Breast epithelium (tissue), 4 donors: ENCODE data around the gene EIF3C. TPM values are rescaled to one million over a fixed set of nuclear protein-coding genes. Genes with fewer than 3 reads are reported as not detected.
"Not testable (repeated sequence)": the region's sequence is repeated elsewhere in the genome, so short reads cannot be mapped to it uniquely, and the experiment has no call there.

Experiments used
- DNase-seq, 2 donors: peaks; one replicate each; pipeline ENCODE4 v3.0.0-alpha.2; 2019; ENCODE audit warnings: low spot score in 2 of 2
- H3K27ac ChIP-seq, 2 donors: fragments of 200-600 bp; sonication (generic) in 1 of 2; one replicate each; pipeline ENCODE4 v1.5.1; 2016 to 2019; ENCODE audit warnings: mild to moderate bottlenecking in 1 of 2
- H3K27me3 ChIP-seq, 2 donors: fragments of 200-600 bp; sonication (generic) in 1 of 2; one replicate each; pipeline versions ENCODE4 v1.5.1 to v1.6.0; 2017 to 2019; ENCODE audit warnings: control low read depth in 1 of 2, mild to moderate bottlenecking in 1 of 2
- H3K36me3 ChIP-seq: fragments of 200-600 bp; one replicate; pipeline ENCODE4 v1.5.1; 2019
- H3K4me1 ChIP-seq, 2 donors: fragments of 200-600 bp; sonication (generic); one replicate each; pipeline ENCODE4 v1.5.1; 2016 to 2019; ENCODE audit warnings: control low read depth in 1 of 2
- H3K4me3 ChIP-seq, 3 donors: fragments of 200-600 bp; sonication (generic); 1 replicate in 2 of 3; 2 replicates in 1 of 3; pipeline ENCODE4 v1.5.1; 2016 to 2019; ENCODE audit warnings: mild to moderate bottlenecking in 3 of 3, moderate library complexity in 2 of 3
- H3K9me3 ChIP-seq, 2 donors: fragments of 200-600 bp; sonication (generic) in 1 of 2; one replicate each; pipeline ENCODE4 v1.5.1; 2016 to 2019; ENCODE audit warnings: control low read depth in 1 of 2
- intact Hi-C: fragments of 100-400 bp; cut with DNase I; formaldehyde crosslinking; loops from one replicate; pipeline ENCODE4 v1.15.1; 2023; ENCODE audit warnings: low total_unique reads
- total RNA-seq, 3 donors: library from RNA; depleted of rRNA; stranded (reverse); fragments of >200 nt; gene quantifications; one replicate each; pipeline ENCODE4 v1.1.0, GENCODE V29; 2016

The EIF3C gene, protein sequence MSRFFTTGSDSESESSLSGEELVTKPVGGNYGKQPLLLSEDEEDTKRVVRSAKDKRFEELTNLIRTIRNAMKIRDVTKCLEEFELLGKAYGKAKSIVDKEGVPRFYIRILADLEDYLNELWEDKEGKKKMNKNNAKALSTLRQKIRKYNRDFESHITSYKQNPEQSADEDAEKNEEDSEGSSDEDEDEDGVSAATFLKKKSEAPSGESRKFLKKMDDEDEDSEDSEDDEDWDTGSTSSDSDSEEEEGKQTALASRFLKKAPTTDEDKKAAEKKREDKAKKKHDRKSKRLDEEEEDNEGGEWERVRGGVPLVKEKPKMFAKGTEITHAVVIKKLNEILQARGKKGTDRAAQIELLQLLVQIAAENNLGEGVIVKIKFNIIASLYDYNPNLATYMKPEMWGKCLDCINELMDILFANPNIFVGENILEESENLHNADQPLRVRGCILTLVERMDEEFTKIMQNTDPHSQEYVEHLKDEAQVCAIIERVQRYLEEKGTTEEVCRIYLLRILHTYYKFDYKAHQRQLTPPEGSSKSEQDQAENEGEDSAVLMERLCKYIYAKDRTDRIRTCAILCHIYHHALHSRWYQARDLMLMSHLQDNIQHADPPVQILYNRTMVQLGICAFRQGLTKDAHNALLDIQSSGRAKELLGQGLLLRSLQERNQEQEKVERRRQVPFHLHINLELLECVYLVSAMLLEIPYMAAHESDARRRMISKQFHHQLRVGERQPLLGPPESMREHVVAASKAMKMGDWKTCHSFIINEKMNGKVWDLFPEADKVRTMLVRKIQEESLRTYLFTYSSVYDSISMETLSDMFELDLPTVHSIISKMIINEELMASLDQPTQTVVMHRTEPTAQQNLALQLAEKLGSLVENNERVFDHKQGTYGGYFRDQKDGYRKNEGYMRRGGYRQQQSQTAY
- total RNA-seq = 100 to 1,000 TPM; 203 to 259 (median 214) TPM

DNA sequence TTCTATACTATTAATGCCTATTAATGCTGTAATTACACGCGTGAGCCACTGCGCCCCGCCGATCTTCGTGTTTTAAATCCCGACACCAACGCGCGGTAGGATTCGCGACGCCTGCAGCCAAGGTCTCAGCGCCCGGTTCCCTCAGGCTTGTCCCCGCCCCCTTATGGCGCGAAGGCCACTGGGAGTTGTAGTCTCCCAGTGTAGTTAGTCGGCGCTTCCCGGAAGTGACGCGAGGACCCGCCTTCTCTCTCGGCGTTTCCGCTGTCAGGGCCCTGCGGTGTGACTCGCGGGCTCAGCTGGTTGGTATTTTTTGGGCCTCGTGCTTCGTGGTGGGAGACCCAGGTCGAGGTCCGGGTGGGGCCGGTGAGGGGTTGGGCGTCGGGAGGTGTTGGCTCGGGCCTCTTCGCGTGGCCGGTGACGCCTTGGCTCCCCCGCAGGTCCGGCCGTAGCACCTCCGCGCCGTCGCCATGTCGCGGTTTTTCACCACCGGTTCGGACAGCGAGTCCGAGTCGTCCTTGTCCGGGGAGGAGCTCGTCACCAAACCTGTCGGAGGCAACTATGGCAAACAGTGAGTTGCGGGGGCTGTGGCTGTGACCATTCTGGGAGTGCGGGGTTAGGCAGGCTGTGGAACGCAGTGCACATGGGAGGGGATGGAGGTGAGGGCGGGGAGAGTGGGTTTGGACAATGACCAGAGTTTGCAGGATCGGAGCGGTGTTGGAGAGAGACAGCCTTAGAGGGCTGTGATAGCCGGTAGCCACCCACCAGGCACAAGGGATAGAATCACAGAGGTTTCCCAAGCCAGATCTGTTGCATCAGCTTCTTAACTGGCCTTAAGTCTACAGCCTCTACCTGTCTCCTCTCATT is at the start of gene EIF3C:
TSS of gene EIF3C (plus strand) at position 245 of the 864 bp plus-strand sequence. CDS start at position 468, 223 bp downstream.
- DNase-seq, H3K36me3 ChIP-seq, H3K9me3 ChIP-seq, intact Hi-C loops, H3K27me3 ChIP-seq, H3K27ac ChIP-seq, H3K4me1 ChIP-seq: not testable (repeated sequence)
- H3K4me3 ChIP-seq = peak within 1 kb of the TSS in 1 of 3 donors; percentile 18

DNA sequence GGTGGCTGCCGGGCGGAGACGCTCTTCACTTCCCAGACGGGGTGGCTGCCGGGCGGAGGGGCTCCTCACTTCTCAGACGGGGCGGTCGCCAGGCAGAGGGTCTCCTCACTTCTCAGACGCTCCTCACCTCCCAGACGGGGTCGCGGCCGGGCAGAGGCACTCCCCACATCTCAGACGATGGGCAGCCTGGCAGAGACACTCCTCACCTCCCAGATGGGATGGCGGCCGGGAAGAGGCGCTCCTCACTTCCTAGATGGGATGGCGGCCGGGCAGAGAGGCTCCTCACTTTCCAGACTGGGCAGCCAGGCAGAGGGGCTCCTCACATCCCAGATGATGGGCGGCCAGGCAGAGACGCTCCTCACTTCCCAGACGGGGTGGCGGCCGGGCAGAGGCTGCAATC is 45.0 kb upstream of the EIF3C start:
- H3K36me3 ChIP-seq, DNase-seq, H3K4me1 ChIP-seq, H3K4me3 ChIP-seq, H3K27me3 ChIP-seq, H3K9me3 ChIP-seq, H3K27ac ChIP-seq, intact Hi-C loops: not testable (repeated sequence)

DNA sequence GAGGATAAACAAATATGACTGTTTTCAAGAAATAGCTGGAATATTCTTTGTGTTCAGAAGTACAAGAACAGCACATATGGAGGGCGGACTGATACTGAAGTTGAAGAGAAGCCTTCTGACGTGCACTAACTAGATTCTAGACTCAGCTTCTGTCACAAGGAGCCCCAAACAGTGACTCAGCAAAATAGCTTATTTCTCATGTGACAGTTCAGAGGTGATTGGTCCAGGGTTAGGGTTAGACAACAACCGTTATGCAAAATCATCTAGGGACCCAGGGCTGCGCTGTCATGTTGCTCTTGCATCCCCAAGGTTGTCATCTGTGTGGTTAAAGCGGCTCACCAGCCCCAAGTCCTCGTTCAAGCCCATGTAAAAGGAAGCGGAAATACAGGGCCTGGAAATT is 43.8 kb upstream of the EIF3C start:
- H3K27me3 ChIP-seq, H3K4me3 ChIP-seq, H3K36me3 ChIP-seq, H3K4me1 ChIP-seq, intact Hi-C loops, DNase-seq, H3K9me3 ChIP-seq, H3K27ac ChIP-seq: not testable (repeated sequence)

DNA sequence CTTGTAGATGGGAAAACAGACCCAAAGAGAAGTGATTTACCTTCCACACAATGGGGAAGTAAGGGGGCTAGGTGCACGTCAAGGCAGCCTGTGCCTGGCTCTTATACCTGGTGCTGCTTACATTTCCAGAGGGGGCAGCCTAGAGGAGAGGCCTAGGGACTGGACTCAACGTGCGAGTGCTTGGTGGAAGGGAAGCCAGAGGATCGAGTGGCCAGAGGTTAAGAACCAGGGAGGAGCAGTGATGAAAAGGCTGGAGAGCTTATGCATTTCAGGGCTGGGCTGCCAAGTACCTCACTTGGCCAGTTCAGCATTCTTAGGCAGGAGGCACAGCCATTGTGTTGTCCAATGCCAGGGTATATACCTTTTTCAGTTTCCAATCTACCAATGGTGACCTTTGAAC is 43.1 kb upstream of the EIF3C start:
- H3K36me3 ChIP-seq, H3K4me1 ChIP-seq, intact Hi-C loops, DNase-seq, H3K27me3 ChIP-seq, H3K27ac ChIP-seq, H3K9me3 ChIP-seq, H3K4me3 ChIP-seq: not testable (repeated sequence)

DNA sequence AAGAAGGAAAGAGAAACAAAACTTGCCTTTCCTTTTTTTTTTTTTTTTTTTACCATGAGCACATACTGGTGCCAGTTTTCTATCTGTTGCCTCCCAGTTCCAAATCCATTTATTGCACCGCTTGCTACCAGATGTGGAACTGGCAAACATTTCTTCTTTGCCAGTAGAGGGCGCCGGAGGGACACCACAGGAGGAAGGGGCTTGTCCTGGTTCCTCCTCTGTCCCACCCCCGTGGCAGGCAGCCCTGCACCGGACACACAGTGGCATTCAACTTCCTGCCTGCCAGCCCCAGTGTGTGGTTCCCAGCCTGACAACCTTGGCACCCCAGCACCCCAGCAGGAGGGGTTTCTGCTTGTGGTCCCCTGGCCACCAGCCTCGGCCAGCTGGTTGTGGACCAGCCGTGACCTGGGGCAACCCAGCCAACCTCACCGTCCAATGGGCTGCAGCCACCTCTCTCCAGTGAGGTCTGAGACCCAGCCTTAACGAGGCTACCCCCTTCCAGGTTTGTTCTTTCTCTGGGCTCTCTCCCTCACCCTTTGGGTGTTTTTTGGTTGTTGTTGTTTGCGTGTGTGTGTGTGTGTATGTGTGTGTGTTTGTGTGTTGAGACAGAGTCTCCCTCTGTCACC is 22.8 kb upstream of the EIF3C start:
- DNase-seq, H3K27me3 ChIP-seq, H3K4me1 ChIP-seq, H3K27ac ChIP-seq, intact Hi-C loops, H3K36me3 ChIP-seq, H3K9me3 ChIP-seq, H3K4me3 ChIP-seq: not testable (repeated sequence)

DNA sequence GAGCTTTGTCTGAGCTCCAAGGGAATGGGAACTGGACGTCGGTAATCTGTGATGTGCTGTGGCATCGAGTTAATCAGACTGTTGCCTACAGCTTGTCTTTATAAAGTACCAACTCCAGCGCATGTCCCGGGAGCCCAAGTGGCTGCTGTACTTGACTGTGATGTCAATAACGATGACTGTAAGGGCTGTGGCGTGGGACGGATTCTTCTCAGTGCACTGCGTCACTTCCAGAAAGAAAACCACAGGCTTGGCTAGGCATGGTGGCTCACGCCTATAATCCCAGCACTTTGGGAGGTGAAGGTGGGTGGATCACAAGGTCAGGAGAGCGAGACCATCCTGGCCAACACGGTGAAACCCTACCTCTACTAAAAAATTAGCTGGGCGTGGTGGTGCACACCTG is 21.8 kb upstream of the EIF3C start:
- H3K36me3 ChIP-seq, H3K4me1 ChIP-seq, H3K9me3 ChIP-seq, DNase-seq, H3K27ac ChIP-seq, H3K4me3 ChIP-seq, H3K27me3 ChIP-seq, intact Hi-C loops: not testable (repeated sequence)

DNA sequence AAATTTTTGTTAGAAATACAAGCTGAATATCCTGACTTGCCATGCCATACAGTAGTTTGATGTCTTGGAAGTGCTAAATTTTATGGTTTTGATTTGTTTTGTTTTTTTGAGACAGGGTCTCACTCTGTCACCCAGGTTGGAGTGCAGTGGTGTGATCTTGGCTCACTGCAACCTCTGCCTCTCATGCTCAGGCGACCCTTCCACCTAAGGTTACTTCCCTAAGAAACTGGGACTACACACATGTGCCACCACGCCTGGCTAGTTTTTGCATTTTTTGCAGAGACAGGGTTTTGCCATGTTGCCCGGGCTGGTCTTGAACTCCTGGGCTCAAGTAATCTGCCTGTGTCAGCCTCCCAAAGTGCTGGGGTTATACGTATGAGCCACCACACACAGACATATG is 19.5 kb upstream of the EIF3C start:
- intact Hi-C loops, H3K4me3 ChIP-seq, H3K27ac ChIP-seq, H3K27me3 ChIP-seq, H3K36me3 ChIP-seq, H3K4me1 ChIP-seq, DNase-seq, H3K9me3 ChIP-seq: not testable (repeated sequence)

DNA sequence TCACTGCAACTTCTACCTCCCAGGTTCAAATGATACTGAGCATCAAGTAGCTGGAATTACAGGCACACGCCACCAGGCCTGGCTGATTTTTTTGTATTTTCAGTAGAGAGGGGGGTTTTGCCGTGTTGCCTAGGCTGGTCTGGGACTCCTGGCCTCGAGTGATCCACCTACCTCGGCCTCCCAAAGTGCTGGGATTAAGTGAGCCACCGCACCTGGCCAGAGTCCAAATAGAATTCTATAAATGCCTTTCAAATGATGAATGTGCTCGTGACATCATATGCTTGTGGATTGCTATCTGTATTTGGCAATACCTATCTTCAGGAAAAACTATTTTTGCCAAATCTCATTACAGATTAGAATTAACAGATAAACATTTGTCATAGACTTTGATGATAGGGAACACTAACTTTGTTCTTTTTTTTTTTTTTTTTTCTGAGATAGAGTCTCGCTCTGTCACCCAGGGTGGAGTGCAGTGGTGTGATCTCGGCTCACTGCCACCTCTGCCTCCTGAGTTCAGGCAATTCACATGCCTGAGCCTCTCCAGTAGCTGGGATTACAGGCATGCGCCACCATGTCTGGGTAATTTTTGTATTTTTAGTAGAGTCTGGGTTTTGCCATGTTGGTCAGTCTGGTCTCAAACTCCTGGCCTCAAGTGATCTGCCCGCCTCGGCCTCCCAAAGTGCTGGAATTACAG is 17.9 kb upstream of the EIF3C start:
- DNase-seq, H3K4me3 ChIP-seq, H3K27me3 ChIP-seq, intact Hi-C loops, H3K4me1 ChIP-seq, H3K36me3 ChIP-seq, H3K9me3 ChIP-seq, H3K27ac ChIP-seq: not testable (repeated sequence)

DNA sequence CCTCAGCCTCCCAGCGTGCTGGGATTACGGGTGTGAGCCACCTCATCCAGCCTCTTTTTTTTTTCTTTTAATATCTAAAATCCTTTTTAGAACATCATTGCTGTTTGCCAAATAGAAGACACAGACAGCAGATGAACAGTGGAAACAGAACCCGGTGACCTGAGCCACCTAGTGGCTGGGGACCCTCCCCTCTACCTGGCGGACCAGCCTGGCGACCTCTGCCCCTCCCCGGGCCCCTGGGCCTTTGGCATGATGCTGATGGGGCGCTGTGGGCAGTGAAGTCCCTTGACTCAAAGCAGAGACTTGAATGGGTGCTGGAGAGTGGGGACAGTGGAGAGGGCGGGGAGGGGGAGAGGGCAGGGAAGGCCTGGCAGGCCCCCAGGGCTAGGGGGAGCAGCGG is 11.5 kb upstream of the EIF3C start:
- H3K4me3 ChIP-seq, intact Hi-C loops, DNase-seq, H3K9me3 ChIP-seq, H3K27ac ChIP-seq, H3K4me1 ChIP-seq, H3K27me3 ChIP-seq, H3K36me3 ChIP-seq: not testable (repeated sequence)

DNA sequence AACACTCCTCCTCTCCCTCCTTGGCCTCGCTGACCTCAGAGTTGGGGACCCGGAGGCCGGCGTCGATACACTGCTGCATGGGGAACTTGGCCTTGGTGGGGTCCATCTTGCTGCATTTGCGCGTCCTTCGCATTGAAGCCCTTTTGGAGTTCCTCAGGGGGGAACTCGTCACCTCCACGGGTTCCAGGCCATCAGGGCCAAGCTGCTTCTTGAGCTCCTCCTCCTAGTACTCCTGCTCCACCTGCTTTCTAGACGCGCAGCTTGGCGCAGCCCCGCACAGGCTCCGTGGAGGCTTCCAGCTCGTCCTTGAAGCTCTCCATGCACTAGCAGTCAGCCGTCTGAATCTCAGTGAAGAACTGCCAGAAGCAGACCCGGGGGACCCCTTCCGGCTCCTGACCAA is 10.9 kb upstream of the EIF3C start:
- H3K9me3 ChIP-seq, H3K4me3 ChIP-seq, H3K27me3 ChIP-seq, intact Hi-C loops, H3K36me3 ChIP-seq, H3K4me1 ChIP-seq, H3K27ac ChIP-seq, DNase-seq: not testable (repeated sequence)

DNA sequence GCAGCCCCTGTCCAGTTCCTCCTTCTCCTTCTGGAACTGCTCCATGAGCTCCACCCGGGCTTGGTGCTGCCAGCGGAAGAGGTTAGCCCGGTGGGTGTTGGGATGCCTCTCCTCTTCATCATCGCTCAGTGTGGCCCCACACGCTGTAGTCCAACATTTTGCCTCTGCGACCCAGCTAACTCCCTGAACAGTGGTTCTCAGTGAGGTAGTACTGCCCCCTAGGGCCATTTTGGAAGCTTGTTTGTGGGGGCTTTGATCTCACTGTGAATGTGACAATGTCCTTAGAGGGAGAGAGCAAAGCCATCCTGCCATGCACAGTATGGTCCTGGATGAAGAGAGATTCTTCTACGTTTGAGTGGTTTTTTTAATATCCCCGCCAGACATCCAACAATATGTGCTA is 9.9 kb upstream of the EIF3C start:
- not testable (repeated sequence) for H3K36me3 ChIP-seq

DNA sequence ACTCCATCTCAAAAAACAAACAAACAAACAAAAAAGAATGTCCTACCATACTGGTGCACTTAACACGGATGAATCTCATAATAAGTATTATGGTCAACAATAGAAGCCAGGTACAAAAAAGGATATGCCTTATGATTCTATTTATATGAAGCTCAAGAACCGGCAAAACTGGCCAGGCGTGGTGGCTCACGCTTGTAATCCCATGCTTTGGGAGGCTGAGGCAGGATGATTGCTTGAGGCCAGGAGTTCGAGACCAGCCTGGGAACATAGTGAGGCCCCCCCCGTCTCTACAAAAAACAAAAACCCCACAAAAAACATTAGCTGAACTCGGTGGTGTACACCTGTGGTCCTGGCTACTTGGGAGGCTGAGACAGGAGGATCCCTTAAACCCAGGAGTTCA is 7.0 kb upstream of the EIF3C start:
- H3K36me3 ChIP-seq, H3K4me3 ChIP-seq, DNase-seq, H3K27me3 ChIP-seq, intact Hi-C loops, H3K9me3 ChIP-seq, H3K27ac ChIP-seq, H3K4me1 ChIP-seq: not testable (repeated sequence)

More for the DNA sequence above, 9.9 kb upstream of the EIF3C start:
- H3K4me3 ChIP-seq, H3K27me3 ChIP-seq, intact Hi-C loops, H3K27ac ChIP-seq, H3K4me1 ChIP-seq, H3K9me3 ChIP-seq, DNase-seq: not testable (repeated sequence)
